ENCODE results near the gene TCF12.
A peak's percentile ranks its signal among the peaks of the same experiment; 100 is the strongest.
"Not testable (repeated sequence)": the region's sequence is repeated elsewhere in the genome, so short reads cannot be mapped to it uniquely, and the experiment has no call there.

The TCF12 gene

GRCh38 chr15:56916825-56917477 lies 1.5 kb upstream of the TCF12 start:
- DNase-seq = no peak

DNA sequence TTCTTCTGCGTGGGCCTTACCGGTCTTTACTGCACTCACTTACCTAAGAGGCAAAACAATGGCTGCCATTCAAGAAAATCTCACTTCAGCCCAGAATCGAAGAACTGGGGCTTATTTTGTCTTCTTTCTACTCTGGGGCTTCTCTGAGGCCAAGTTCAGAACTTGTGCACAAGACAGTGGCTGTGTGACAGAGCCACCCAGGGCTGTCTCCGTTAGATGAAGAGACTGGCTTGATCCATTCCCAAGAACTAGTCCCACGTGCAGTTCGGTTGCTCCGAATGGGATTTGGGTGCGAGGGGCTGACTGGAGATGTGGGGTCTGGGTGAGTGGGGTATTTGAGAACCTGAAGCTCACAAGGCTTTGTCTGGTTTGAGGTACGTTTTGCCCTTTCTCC lies 795 bp upstream of the TCF12 start:
- no peak for DNase-seq

GRCh38 chr15:56919031-56919608 lies 676 bp downstream of the TCF12 start:
- peak; percentile 65 for DNase-seq

GRCh38 chr15:56919609-56920366 lies 1.3 kb downstream of the TCF12 start:
- no peak for DNase-seq

DNA sequence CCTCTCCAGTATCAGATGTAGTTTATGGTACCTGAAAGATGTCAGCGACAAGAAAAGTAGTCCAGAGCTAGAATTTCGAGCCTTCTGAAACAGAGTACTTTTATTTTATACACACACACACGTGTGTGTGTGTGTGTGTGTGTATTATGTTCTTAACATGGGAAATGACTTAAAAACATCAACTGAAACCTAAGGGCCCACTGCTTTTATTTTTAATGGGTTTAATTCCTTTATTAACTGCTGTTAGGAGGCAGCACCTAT lies 1.9 kb downstream of the TCF12 start:
- DNase-seq = no peak

- no peak for DNase-seq
These were observed 4.7 kb downstream of the TCF12 start for GRCh38 chr15:56923174-56923591.

GRCh38 chr15:56927816-56928215 lies 9.4 kb downstream of the TCF12 start:
- no peak for DNase-seq

GRCh38 chr15:56929399-56929798 lies 11.0 kb downstream of the TCF12 start:
- DNase-seq = no peak

GRCh38 chr15:56929933-56930332 lies 11.5 kb downstream of the TCF12 start:
- no peak for DNase-seq

GRCh38 chr15:56930669-56931313 lies 12.3 kb downstream of the TCF12 start:
- no peak for DNase-seq

GRCh38 chr15:56931639-56932508 lies 13.4 kb downstream of the TCF12 start:
- DNase-seq = no peak

GRCh38 chr15:56932509-56932868 lies 14.0 kb downstream of the TCF12 start:
- DNase-seq = not testable (repeated sequence)

DNA sequence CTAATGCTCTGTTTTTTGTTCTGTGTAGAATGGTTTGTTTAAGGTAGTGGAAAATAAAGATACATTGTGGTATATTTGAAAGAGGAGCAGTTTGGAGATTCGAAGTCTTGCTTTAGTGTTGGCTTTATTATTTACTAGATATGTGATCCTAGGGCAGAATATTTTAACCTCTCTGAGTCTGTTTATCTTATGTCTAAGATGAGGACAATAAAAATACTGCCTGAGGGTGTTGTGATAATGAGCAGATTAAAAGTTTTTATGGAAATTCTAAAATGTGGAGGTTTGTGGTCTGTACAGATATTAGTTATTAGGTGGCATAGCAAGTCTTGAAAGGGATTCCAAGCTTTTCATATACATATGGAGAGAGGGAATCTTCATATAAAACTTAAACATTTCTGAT lies 15.0 kb downstream of the TCF12 start:
- DNase-seq = no peak

GRCh38 chr15:56933811-56934210 lies 15.4 kb downstream of the TCF12 start:
- DNase-seq = no peak

- DNase-seq = no peak
These were observed 15.8 kb downstream of the TCF12 start for GRCh38 chr15:56934269-56934668.

GRCh38 chr15:56936929-56937328 lies 18.5 kb downstream of the TCF12 start:
- DNase-seq = no peak

GRCh38 chr15:56939257-56939656 lies 20.8 kb downstream of the TCF12 start:
- no peak for DNase-seq

- DNase-seq = no peak
These were observed 21.9 kb downstream of the TCF12 start for GRCh38 chr15:56940388-56940787.

DNA sequence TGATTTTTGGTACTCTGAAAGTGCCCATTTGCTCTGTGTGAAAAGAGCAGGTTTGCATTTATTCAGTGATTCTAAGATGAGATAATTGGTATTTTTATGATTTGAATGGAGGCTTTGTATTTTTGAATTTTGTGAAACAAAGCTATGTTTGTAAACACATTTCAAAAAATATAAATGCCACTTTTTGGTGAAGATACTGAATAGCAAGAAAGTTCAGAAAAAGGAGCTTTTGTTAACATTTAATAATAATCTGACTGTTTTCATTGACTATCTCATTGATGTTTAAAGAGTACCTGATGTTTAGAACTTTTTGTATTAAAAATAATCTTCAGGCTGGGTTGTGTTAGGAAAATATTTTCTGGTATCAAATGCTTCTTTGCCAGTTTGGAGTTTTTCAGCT lies 23.7 kb downstream of the TCF12 start:
- no peak for DNase-seq

- no peak for DNase-seq
These were observed 25.0 kb downstream of the TCF12 start for GRCh38 chr15:56943403-56943802.

- DNase-seq = no peak
These were observed 26.0 kb downstream of the TCF12 start for GRCh38 chr15:56944485-56944884.

DNA sequence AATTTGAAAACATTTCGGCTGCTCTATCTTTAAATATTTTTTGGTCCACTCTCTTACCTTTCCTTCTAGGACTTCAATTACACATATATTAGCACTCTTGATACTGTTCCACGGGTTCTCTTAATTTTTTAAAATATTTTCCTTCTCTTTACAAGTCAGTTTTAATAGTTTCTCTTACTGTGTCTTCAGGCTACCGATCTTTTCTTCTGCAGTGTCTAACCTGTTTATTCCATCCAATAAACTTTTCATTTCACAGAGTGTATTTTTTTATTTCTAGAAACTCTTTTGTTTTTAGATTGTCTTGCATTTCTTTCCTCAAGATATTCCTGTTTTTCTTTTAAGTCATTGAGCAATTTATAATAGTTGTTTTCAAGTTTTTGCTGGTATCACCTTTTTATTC lies 27.7 kb downstream of the TCF12 start:
- DNase-seq = no peak
